DMS 273 (cell line): ENCODE data around the gene C1GALT1.
"Not testable (repeated sequence)": the region's sequence is repeated elsewhere in the genome, so short reads cannot be mapped to it uniquely, and the experiment has no call there.

Source experiments
- DNase-seq: peaks from one replicate; lab custom pipeline; 2025; ENCODE audit not compliant: unreplicated experiment; lab: John Stamatoyannopoulos, UW

Gene C1GALT1

DNA sequence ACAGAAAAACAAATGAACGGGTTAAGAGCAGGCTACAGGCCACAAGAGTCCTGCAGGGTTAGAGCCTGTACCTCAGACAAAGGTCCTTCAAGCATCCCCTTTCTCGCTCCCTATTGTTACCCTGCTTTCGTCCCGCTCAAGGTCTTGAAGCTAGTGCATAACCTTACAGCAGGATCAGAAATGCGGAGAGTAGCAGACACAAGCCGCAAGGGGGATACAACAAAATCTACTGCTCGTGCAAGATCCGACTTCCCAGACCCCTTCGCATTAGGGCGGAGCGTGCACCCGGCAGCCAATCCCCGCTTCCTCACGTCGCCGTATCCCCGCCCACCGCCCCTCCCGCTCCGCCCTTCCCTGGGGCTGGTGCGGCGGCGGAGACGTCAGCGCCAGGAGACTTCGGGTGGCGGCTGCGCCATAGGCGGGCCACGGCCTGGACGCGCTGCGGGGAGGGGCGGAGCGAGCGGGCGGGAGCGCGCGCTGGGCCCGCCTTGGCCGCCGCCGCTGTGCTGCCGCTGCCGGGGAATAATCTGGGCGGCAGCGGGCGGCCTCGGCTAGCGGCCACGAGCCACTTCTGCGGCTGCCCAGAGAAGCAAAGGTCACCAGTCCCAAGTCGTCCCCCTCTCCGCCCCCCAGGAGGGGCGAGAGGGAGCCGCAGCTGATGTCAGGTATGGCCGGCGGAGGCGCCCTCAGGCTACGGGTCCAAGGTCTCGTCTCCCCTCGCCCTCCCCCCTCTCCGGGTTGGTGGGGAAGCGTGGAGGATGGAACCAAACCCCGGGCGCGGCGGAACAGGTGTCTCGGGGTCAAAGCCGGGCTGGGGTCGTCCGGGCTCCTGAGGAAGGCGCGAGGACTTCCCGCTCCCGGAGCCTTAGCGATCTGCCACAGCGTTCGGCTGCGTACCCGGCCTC, at the start of gene C1GALT1:
Gene C1GALT1 (plus strand): TSS at position 389 of the 905 bp plus-strand sequence. CDS start 51,776 bp downstream, outside the sequence.
- peak; percentile 99 for DNase-seq

GRCh38 chr7:7134046-7134445, 48.3 kb upstream of the C1GALT1 start:
- no peak for DNase-seq

- DNase-seq = no peak
Observed at GRCh38 chr7:7135074-7135473, 47.3 kb upstream of the C1GALT1 start.

- not testable (repeated sequence) for DNase-seq
Observed at GRCh38 chr7:7135924-7136323, 46.4 kb upstream of the C1GALT1 start.

DNA sequence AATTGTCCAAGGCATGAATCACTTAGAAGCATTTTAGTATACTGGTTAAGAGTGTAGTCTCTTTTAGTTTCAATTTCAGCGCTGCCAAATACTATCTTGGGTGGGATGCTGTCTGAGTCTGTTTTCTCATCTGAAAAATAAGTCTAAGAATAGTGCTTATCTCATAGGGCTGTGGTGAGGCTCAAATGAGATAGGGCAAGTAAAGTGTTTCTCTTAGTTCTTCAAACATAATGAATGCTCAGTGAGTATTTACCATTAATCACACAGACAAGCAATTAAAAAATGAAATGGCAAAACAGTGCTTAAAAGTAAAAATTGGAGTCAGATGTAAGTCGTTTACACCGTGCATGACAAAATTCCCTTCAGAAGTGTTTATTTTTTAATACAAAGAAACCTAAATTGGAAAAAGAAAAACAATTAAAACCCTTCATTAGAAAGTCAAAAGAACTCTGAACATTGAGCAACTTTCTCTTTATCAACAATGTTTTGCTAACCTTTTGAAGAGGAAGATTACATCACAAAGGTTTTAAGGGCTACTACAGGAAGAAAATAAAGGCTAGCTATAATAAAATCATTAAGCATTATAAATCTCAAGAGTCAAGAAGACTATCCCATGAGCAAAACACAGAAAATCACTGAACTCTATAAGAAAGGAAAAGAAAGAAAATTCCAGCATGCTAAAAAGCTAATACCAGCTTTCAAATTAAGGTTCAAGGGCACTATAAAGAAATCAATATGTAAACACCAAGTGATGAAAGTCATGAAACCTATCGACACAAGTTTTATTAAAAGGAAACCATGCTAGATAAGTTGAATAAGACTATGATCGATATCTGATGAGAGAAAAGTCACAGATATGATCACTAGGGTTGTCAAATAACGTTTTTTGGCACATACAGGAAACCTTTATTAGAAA, 45.6 kb upstream of the C1GALT1 start:
- no peak for DNase-seq

GRCh38 chr7:7138897-7139296, 43.4 kb upstream of the C1GALT1 start:
- no peak for DNase-seq

DNA sequence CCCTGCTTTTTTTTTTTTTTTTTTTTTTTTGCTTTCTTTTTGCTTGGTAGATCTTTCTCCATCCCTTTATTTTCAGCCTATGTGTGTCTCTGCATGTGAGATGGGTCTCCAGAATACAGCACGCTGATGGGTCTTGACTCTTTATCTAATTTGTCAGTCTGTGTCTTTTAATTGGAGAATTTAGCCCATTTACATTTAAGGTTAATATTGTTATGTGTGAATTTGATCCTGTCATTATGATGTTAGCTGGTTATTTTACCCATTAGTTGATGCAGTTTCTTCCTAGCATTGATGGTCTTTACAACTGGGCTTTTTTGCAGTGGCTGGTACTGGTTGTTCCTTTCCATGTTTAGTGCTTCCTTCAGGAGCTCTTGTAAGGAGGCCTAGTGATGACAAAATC, 38.9 kb upstream of the C1GALT1 start:
- DNase-seq = not testable (repeated sequence)

DNA sequence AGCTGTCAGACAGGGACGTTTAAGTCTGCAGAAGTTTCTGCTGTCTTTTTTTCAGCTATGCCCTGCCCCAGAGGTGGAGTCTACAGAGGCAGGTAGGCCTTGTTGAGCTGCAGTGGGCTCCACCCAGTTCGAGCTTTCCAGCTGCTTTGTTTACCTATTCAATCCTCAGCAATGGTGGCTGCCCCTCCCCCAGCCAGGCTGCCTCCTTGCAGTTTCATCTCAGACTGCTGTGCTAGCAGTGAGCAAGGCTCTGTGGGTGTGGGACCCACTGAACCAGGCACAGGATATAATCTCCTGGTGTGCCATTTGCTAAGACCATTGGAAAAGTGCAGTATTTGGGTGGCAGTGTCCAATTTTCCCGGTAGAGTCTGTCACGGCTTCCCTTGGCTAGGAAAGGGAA, 37.2 kb upstream of the C1GALT1 start:
- DNase-seq = not testable (repeated sequence)

GRCh38 chr7:7146837-7147236, 35.5 kb upstream of the C1GALT1 start:
- no peak for DNase-seq

DNA sequence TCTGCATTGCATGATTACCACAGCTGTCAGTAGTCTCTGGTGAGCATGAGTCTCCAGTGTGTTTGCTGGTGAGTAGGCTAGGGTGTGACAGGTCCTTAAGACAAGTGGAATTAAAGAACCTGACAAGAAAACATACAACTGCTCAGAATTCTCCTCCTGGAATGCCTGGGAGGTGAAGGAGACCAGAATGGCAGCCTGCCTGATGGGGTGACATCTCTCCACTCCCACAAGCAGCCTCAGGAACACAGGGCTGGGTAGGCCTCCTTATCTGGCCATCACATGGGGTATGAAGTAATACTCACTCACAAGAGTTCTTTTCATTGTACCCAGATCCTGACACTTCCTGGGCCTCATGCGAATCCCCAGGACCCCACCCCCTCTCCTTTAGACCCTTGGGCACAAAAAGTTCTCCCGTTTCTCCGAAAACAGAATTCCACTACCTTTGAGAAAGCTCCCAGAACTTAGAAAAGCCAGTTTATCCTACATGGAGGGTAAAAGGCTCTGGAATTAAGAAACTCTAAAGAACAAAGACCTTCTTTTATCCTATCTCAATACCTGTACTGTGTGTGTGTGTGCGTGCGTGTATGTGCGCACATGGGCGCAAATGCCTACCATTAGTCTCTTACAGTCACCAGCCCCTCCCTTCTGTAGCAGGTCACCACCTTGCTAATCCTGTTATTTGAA, 33.4 kb upstream of the C1GALT1 start:
- DNase-seq = no peak

- DNase-seq = no peak
Observed at GRCh38 chr7:7151285-7151684, 31.1 kb upstream of the C1GALT1 start.

DNA sequence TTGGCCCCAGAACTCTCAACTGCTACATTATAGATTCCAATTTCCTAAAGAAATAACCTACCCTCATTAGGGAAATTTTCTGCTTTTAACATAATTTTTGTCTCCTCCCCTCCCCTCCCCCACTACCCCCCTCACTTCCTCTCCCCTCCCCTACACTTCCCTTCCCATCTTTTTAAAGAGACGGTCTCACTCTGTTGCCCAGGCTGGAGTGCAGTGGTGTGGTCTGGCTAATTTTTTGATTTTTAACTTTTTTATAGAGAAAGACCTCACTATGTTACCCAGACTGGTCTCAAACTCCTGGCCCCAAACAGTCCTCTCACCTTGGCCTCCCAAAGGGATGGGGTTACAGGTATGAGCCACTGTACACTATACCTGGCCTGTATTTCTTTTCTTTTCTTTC, 30.5 kb upstream of the C1GALT1 start:
- no peak for DNase-seq

DNA sequence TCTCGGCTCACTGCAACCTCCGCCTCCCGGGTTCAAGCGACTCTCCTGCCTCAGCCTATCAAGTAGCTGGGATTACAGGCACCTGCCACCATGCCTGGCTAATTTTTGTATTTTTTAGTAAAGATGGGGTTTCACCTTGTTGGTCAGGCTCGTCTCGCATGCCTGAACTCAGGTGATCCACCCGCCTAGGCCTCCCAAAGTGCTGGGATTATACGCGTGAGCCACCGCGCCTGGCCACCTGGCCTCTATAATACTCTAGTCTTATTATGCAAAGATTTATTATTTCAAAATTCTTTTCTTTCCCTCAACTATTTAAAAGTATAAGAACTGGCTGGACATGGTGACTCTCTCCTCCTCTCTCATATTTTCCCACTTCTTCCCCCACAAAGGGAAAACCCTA, 30.0 kb upstream of the C1GALT1 start:
- no peak for DNase-seq

DNA sequence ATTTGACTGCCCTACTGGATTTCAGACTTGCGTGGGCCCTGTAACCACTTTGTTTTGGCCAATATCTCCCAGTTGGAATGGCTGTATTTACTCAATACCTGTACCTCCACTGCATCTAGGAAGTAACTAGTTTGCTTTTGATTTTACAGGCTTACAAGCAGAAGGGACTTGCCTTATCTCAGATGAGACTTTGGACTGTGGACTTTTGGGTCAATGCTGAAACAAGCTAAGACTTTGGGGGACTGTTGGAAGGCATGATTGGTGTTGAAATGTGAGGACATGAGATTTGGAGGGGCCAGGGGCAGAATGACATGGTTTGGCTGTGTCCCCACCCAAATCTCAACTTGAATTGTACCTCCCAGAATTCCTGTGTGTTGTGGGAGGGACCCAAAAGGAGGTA, 28.0 kb upstream of the C1GALT1 start:
- DNase-seq = not testable (repeated sequence)

GRCh38 chr7:7156663-7157062, 25.7 kb upstream of the C1GALT1 start:
- DNase-seq = no peak

DNA sequence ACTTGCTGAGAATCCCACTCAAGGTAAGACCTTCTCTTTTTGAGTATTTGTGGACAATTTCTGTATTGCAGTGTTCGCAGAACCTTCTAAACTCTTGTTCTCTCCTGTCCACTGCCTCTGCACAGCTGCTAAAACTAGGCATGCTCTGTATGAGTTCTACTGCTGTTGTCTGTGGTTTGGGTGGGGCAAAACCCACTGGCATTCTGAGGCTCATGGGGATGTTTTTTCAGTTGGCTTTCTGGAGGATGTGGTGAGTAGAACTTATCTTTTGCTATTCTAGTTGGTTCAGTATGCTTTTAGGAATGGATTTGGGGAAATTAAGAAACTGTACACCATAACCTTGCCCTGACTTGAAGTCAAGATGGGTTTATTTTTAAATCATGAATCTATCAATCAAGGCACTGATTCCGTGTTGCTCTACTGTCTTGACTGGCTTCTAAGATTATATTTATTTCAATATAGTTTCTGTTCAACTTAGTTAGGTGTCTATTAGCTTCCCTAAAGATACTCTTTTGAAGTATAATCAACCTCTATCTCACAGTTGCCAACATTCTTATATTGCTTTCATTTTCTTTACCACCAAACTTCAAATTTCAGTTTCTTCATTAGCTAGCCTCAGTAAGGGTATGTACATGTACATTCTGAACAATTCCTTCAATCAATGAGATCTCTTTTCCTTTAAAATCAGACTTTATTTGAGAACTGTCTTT, 25.0 kb upstream of the C1GALT1 start:
- DNase-seq = no peak

- no peak for DNase-seq
Observed at GRCh38 chr7:7157887-7158271, 24.5 kb upstream of the C1GALT1 start.

GRCh38 chr7:7159063-7159658, 23.2 kb upstream of the C1GALT1 start:
- DNase-seq = peak; percentile 14

GRCh38 chr7:7164591-7164990, 17.8 kb upstream of the C1GALT1 start:
- no peak for DNase-seq

DNA sequence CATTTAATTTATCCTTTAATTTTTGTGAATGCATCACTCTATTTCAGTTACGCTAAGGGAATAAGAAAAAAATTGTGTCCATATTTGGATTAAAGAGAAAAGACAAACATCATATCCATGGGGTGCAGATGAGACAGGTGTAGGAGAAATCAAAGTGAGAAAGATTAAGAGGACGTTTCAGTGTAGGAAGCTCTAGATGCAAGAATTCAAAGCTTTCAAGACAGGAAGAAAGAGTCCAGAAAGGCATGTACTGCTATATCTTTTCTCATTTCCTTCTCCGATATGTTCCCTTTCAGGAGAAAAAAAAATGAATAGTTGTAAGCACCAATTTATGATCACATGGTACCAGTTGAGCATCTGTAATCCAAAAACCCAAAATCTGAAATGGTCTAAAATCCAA, 17.0 kb upstream of the C1GALT1 start:
- no peak for DNase-seq
